Islet of Langerhans (tissue), 1 donor: ENCODE measurements around the gene PFKL.
"Not testable (repeated sequence)": the region's sequence is repeated elsewhere in the genome, so short reads cannot be mapped to it uniquely, and the experiment has no call there.

ENCODE experiments used
- FAIRE-seq: peaks from one replicate; lab custom pipeline; 2011; peaks lifted over from hg19 to GRCh38; lab: Jason Lieb, UNC

Gene PFKL

GRCh38 chr21:44279354-44280260 is 20.2 kb upstream of the PFKL start:
- FAIRE-seq, result no peak

GRCh38 chr21:44281801-44282200 is 18.1 kb upstream of the PFKL start:
- FAIRE-seq, result no peak

- no peak for FAIRE-seq
Observed at GRCh38 chr21:44282370-44282769, 17.5 kb upstream of the PFKL start.

GRCh38 chr21:44283211-44283785 is 16.6 kb upstream of the PFKL start:
- not testable (repeated sequence) for FAIRE-seq

- FAIRE-seq, result no peak
Observed at GRCh38 chr21:44283948-44284347, 15.9 kb upstream of the PFKL start.

GRCh38 chr21:44285138-44285992 is 14.5 kb upstream of the PFKL start, which contains the start of gene AIRE:
TSS of gene AIRE (plus strand) at chr21:44285876. CDS start at chr21:44286007, 131 bp downstream.
- no peak for FAIRE-seq

GRCh38 chr21:44286086-44286715 is 13.7 kb upstream of the PFKL start:
- no peak for FAIRE-seq

GRCh38 chr21:44286716-44287632 is 12.9 kb upstream of the PFKL start:
- FAIRE-seq, result no peak

- no peak for FAIRE-seq
Observed at GRCh38 chr21:44288251-44289110, 11.4 kb upstream of the PFKL start.

- FAIRE-seq, result no peak
Observed at GRCh38 chr21:44289381-44290010, 10.4 kb upstream of the PFKL start.

- no peak for FAIRE-seq
Observed at GRCh38 chr21:44290327-44291077, 9.4 kb upstream of the PFKL start.

GRCh38 chr21:44291078-44291935 is 8.5 kb upstream of the PFKL start:
- FAIRE-seq, result no peak

- FAIRE-seq, result no peak
Observed at GRCh38 chr21:44291936-44292811, 7.7 kb upstream of the PFKL start.

- no peak for FAIRE-seq
Observed at GRCh38 chr21:44292812-44293195, 7.0 kb upstream of the PFKL start.

- no peak for FAIRE-seq
Observed at GRCh38 chr21:44293551-44294231, 6.2 kb upstream of the PFKL start.
